ENCODE data around the gene NOS1AP.

DNA sequence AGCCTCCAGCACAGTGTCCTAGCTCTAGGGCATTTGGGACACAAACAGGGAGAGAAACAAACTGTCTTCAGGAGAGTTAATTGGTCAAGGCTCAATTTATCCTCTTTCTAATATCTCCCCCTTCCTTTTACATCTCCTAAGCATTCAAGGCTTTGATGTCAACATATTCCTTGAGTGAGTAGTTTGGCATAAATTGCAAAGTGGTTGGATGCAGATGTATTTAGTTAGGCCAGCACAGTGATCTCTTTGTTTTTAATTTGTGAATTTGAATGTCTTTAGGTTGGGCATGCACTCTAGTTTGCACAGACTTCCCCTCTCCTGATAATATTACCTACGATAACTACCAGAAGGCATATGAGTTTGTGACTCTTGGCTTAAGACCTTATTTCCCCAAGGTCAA is 33.3 kb upstream of the NOS1AP start:
- TF ChIP-seq EP300 (IDR thresholded peaks at IDR 0.05; ENCODE audit: low read length) (no peak), GTF2F1 (IDR thresholded peaks at IDR 0.05; ENCODE audit: low read depth, low read length) (no peak), TAF1 (IDR thresholded peaks at IDR 0.05; ENCODE audit: control insufficient read depth, extremely low read depth, insufficient read depth, low read length, severe bottlenecking) (no peak), SRSF7 (optimal IDR thresholded peaks at IDR 0.05; ENCODE audit: low read depth, low read length) (no peak), BRCA1 (IDR thresholded peaks at IDR 0.05) (no peak), BRCA1 (CRISPR knock-in tag; IDR thresholded peaks at IDR 0.05) (no peak), ZSCAN32 (CRISPR knock-in tag; IDR thresholded peaks at IDR 0.05) (no peak), EHMT2 (IDR thresholded peaks at IDR 0.05) (no peak), POLR2A (conservative IDR thresholded peaks at IDR 0.05) (no peak), PYGO2 (tag; IDR thresholded peaks at IDR 0.05) (no peak), ZNF282 (CRISPR knock-in tag; IDR thresholded peaks at IDR 0.05) (no peak), SIN3A (IDR thresholded peaks at IDR 0.05; ENCODE audit: borderline replicate concordance in 2 of 2, control insufficient read depth in 1 of 2, low read depth in 2 of 2, low read length in 2 of 2) (no peak), FOXA3 (CRISPR knock-in tag; conservative IDR thresholded peaks at IDR 0.05 in 1 of 2, IDR thresholded peaks at IDR 0.05 in 1 of 2) (no peak)
- TF ChIP-seq, protein P1, sequence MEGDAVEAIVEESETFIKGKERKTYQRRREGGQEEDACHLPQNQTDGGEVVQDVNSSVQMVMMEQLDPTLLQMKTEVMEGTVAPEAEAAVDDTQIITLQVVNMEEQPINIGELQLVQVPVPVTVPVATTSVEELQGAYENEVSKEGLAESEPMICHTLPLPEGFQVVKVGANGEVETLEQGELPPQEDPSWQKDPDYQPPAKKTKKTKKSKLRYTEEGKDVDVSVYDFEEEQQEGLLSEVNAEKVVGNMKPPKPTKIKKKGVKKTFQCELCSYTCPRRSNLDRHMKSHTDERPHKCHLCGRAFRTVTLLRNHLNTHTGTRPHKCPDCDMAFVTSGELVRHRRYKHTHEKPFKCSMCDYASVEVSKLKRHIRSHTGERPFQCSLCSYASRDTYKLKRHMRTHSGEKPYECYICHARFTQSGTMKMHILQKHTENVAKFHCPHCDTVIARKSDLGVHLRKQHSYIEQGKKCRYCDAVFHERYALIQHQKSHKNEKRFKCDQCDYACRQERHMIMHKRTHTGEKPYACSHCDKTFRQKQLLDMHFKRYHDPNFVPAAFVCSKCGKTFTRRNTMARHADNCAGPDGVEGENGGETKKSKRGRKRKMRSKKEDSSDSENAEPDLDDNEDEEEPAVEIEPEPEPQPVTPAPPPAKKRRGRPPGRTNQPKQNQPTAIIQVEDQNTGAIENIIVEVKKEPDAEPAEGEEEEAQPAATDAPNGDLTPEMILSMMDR (IDR thresholded peaks at IDR 0.05 in 2 of 3, conservative IDR thresholded peaks at IDR 0.05 in 1 of 3; ENCODE audit: insufficient read depth in 2 of 3, low read depth in 1 of 3, low read length in 3 of 3), result no peak
- TF ChIP-seq, protein P2, sequence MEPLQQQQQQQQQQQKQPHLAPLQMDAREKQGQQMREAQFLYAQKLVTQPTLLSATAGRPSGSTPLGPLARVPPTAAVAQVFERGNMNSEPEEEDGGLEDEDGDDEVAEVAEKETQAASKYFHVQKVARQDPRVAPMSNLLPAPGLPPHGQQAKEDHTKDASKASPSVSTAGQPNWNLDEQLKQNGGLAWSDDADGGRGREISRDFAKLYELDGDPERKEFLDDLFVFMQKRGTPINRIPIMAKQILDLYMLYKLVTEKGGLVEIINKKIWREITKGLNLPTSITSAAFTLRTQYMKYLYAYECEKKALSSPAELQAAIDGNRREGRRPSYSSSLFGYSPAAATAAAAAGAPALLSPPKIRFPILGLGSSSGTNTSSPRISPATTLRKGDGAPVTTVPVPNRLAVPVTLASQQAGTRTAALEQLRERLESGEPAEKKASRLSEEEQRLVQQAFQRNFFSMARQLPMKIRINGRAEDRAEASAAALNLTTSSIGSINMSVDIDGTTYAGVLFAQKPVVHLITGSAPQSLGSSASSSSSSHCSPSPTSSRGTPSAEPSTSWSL (CRISPR knock-in tag; IDR thresholded peaks at IDR 0.05; ENCODE audit: borderline replicate concordance), result no peak
